IPS DF 6.9 (cell line): ENCODE data around the gene DLGAP1.

ENCODE experiments used
- DNase-seq: peaks from one replicate; pipeline ENCODE4 v3.0.0-alpha.2; 2013; ENCODE audit warnings: low read depth, low spot score
- H3K27ac ChIP-seq: one replicate; pipeline ENCODE4 v1.5.1; 2013; ENCODE audit warnings: low read length, control low read depth
- H3K27me3 ChIP-seq: 2 replicates; pipeline ENCODE4 v1.6.1; 2013; ENCODE audit warnings: mild to moderate bottlenecking, low read length; ENCODE audit not compliant: control insufficient read depth, insufficient read depth
- H3K36me3 ChIP-seq: 2 replicates; pipeline ENCODE4 v1.6.1; 2013; ENCODE audit warnings: low read length; ENCODE audit not compliant: control insufficient read depth, insufficient read depth
- H3K4me1 ChIP-seq: 2 replicates; pipeline ENCODE4 v1.6.1; 2013; ENCODE audit warnings: low read length; ENCODE audit not compliant: control insufficient read depth, insufficient read depth
- H3K4me3 ChIP-seq: 2 replicates; pipeline ENCODE4 v1.5.1; 2013; ENCODE audit warnings: mild to moderate bottlenecking, low read length
- H3K9me3 ChIP-seq: 2 replicates; pipeline ENCODE4 v1.6.1; 2013; ENCODE audit warnings: low read length, inconsistent platforms; ENCODE audit not compliant: control insufficient read depth, insufficient read depth
- WGBS: extraction: QIAGEN DNeasy Blood & Tissue Kit; methylation state at CpG from one replicate; pipeline ENCODE4 v1.1.7; 2013; ENCODE audit warnings: mixed read lengths, missing lambda C conversion rate; ENCODE audit not compliant: insufficient read length, insufficient coverage; 5-methylcytosine and 5-hydroxymethylcytosine counted together

Gene DLGAP1

GRCh38 chr18:3624935-3625741 lies 830.0 kb downstream of the DLGAP1 start:
- no peak for DNase-seq
- WGBS, result no CpG with 5 or more reads among the region's 9 CpGs

DNA sequence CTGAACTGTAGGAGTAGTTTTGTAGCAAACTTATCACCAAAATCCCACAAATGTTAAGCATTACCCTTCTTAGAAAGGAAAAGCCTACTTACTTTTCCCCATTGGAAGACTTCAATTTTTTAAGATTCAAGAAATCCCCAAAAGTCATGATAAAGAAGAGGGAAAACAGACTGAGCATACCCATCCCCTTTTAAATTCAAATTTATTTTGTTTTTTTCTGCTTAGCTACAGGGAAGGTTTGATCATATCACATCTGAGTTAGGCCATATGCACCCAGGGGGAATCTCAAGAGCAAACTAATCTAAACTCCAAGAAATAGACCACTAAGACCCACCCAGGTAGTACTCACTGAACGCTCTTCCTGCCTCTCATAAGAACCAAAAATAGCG lies 830.6 kb downstream of the DLGAP1 start:
- Histone ChIP-seq H3K27me3 (no peaks in the 10 kb centered on the region), H3K36me3 (no peaks in the 10 kb centered on the region), H3K9me3 (no peaks in the 10 kb centered on the region), H3K4me3 (no peak overlapping the region), H3K27ac (no peak overlapping the region), H3K4me1 (peaks cover 11% of the 10 kb centered on the region)
- DNase-seq, result no peak
- no CpG with 5 or more reads among the region's 2 CpGs for WGBS

More at GRCh38 chr18:3624935-3625741, 830.0 kb downstream of the DLGAP1 start:
- Histone ChIP-seq H3K27ac (no peak overlapping the region), H3K9me3 (no peaks in the 10 kb centered on the region), H3K4me3 (no peak overlapping the region), H3K27me3 (no peaks in the 10 kb centered on the region), H3K36me3 (no peaks in the 10 kb centered on the region), H3K4me1 (peaks cover 11% of the 10 kb centered on the region)

DNA sequence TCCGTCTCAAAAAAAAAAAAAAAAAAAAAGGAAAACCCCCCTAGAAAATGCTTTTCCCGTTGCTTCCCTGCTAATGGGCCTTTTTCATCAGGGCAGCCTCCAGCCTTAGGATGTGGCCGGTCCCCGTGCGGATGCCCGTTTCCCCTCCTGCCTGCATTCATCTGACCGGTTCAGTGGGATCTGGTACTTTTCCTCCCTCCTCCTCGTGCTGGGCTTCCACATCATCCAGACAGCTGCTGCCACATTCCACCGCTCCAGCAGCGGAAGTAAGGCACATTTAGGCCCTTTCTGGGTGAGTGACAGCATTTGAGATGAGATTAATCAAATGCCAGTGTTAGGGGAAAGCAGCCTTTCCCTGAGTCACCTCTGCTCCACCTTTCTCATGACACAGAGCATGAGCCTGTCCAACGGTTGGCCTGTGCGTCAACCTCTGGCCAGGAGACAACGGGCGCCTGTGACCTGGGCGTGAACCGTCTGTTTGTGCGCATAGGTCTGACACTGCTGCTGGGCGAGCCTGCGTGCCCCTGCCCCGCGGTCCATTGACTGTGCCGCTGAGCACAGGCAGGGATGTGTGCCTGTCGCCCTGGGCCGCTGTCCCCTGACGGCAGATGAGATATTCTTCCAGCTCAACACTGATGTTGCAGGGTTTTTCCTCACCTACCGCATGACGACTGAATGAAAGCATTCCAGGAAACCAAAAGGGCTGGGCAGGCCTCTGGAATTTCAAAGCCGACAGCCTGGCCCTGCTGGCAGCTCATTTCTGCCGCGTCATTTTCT lies 831.1 kb downstream of the DLGAP1 start:
- Histone ChIP-seq H3K4me3 (no peak overlapping the region), H3K9me3 (no peaks in the 10 kb centered on the region), H3K27ac (no peak overlapping the region), H3K27me3 (no peaks in the 10 kb centered on the region), H3K36me3 (no peaks in the 10 kb centered on the region), H3K4me1 (peaks cover 11% of the 10 kb centered on the region)
- no peak for DNase-seq
- WGBS, result no CpG with 5 or more reads among the region's 30 CpGs

- Histone ChIP-seq H3K9me3 (no peaks in the 10 kb centered on the region), H3K4me3 (no peak overlapping the region), H3K27ac (no peak overlapping the region), H3K36me3 (no peaks in the 10 kb centered on the region), H3K27me3 (no peaks in the 10 kb centered on the region), H3K4me1 (peaks cover 11% of the 10 kb centered on the region)
- WGBS, result no CpG with 5 or more reads among the region's 18 CpGs
- DNase-seq, result no peak
Observed at GRCh38 chr18:3620146-3621119, 834.7 kb downstream of the DLGAP1 start.

GRCh38 chr18:3619746-3620145 lies 835.4 kb downstream of the DLGAP1 start:
- H3K27me3 ChIP-seq, result no peaks in the 10 kb centered on the region
- no peak for DNase-seq
- no CpG with 5 or more reads among the region's 4 CpGs for WGBS
- no peak overlapping the region for H3K27ac ChIP-seq
- H3K36me3 ChIP-seq, result no peaks in the 10 kb centered on the region
- H3K4me1 ChIP-seq, result peaks cover 5% of the 10 kb centered on the region
- H3K9me3 ChIP-seq, result no peaks in the 10 kb centered on the region
- H3K4me3 ChIP-seq, result no peak overlapping the region

DNA sequence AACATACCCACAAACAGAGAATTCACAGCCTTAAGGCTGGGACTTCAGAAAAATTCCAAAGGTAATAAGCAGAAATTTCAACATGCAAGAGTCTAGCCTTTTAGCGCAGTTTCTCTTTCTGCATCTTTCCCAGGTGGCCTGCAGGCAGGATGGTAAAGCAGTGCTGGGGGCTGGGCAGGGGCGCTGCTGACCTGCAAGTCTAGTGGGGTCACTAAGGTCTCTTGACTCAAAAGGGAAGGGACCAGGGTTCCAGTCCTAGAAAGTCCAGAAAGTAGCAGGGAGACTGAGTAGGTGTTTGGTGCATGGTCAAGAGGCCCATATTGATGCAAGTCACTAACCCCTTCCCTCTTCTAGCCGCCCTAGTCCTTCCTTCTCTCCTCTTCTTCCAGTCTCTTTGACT lies 835.9 kb downstream of the DLGAP1 start:
- WGBS, result no CpG with 5 or more reads among the region's 3 CpGs
- Histone ChIP-seq H3K9me3 (no peaks in the 10 kb centered on the region), H3K4me3 (no peak overlapping the region), H3K36me3 (no peaks in the 10 kb centered on the region), H3K4me1 (peaks cover 4% of the 10 kb centered on the region; the same call in 1 of the 2 replicates), H3K27me3 (no peaks in the 10 kb centered on the region), H3K27ac (no peak overlapping the region)
- DNase-seq, result no peak

DNA sequence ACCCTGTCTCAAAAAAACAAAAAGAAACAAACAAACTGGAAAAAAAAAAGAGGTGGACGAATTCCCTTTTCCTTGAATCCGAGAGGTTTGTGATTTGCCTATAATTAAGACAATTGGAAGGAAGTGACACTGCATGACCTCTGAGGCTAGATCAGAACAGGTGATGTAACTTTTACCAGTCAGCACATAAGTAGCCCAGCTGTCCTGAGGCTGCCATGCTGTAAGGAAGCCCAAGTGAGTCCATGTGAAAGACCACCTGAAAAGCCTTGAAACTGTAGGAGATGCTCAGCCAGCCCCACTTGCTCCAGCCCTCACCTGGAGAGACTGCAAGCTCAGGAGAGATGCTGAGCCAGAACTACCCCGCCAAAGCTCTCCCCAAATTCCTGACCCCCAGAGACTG lies 838.4 kb downstream of the DLGAP1 start:
- Histone ChIP-seq H3K4me1 (no peaks in the 10 kb centered on the region), H3K4me3 (no peak overlapping the region), H3K27ac (no peak overlapping the region), H3K36me3 (no peaks in the 10 kb centered on the region), H3K9me3 (no peaks in the 10 kb centered on the region), H3K27me3 (no peaks in the 10 kb centered on the region)
- no peak for DNase-seq
- no CpG with 5 or more reads among the region's 3 CpGs for WGBS

- no peak for DNase-seq
- H3K36me3 ChIP-seq, result no peaks in the 10 kb centered on the region
- WGBS, result no CpG with 5 or more reads among the region's 6 CpGs
- H3K4me3 ChIP-seq, result no peak overlapping the region
- H3K9me3 ChIP-seq, result no peaks in the 10 kb centered on the region
- H3K27ac ChIP-seq, result no peak overlapping the region
- H3K27me3 ChIP-seq, result no peaks in the 10 kb centered on the region
- H3K4me1 ChIP-seq, result peaks cover 1% of the 10 kb centered on the region; the same call in 1 of the 2 replicates
Observed at GRCh38 chr18:3616142-3616541, 839.0 kb downstream of the DLGAP1 start.

GRCh38 chr18:3615374-3615985 lies 839.6 kb downstream of the DLGAP1 start:
- Histone ChIP-seq H3K9me3 (no peaks in the 10 kb centered on the region), H3K27me3 (no peaks in the 10 kb centered on the region), H3K4me3 (no peak overlapping the region), H3K4me1 (peaks cover 1% of the 10 kb centered on the region; the same call in 1 of the 2 replicates), H3K36me3 (no peaks in the 10 kb centered on the region), H3K27ac (no peak overlapping the region)
- DNase-seq, result no peak
- WGBS, result no CpG with 5 or more reads among the region's 4 CpGs
